Measurements from ENCODE around the gene SRM. TPM values are rescaled to one million over a fixed set of nuclear protein-coding genes. Genes with fewer than 3 reads are reported as not detected.

Gene SRM
- total and polyA plus RNA-seq, 2 of the 13 experiments (the other 11 are each of a cell fraction or from before 2014, with no cell fraction given), result 27.9 to 31.8 TPM

DNA sequence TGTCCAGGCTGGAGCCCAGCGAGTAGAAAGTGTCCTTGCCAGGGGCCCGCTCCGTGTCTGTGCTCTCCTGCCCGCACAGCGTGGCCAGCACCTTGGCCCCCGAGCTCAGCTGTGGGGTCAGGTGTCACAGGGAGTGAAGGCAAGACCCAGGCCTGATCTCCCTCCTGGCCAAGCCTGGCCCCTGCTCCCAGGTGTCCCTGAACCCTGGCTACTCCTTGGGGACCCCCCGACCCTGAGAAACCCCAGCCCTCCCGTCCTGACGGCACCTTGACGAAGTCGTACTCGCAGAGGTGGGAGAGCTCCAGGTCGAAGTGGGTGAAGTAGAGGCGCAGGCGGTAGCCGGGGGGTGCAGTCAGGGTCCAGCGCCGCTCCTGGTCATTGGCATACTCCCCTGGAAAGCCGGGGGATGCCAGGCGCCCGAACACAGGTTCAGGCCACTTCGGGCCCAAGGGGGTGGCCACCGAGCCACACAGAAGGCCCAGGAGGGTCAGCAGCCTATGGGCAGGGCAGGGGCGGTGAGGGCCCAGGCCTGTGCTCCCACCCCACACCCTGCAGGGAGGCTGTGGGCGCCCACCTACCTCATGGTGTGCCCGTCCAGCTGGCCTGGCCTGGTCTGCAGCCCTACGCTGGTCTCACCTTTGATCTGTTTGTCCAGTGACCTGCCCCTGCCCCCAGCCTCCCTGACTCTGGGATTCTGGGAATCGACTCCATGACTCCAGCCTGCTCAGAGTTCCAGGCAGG lies 13.0 kb downstream of the SRM start, which contains the start of gene MASP2 (continued):
- TF ChIP-seq AHDC1 (CRISPR knock-in tag; IDR thresholded peaks at IDR 0.05; ENCODE audit: borderline replicate concordance), result 0 out of 2 replicates have a peak, but pooled peaks have one; percentile 11
- no peak for TF ChIP-seq ASH2L (IDR thresholded peaks at IDR 0.05; ENCODE audit: insufficient read length, low read depth, low read length)
- peak; percentile 78 for TF ChIP-seq POLR2AphosphoS5 (IDR thresholded peaks at IDR 0.05; ENCODE audit: low read depth, low read length)
- no peak for TF ChIP-seq ZNF205 (CRISPR knock-in tag; IDR thresholded peaks at IDR 0.05)
- TF ChIP-seq TSC22D2 (CRISPR knock-in tag; IDR thresholded peaks at IDR 0.05; ENCODE audit: borderline replicate concordance), result no peak
- TF ChIP-seq, protein P1, sequence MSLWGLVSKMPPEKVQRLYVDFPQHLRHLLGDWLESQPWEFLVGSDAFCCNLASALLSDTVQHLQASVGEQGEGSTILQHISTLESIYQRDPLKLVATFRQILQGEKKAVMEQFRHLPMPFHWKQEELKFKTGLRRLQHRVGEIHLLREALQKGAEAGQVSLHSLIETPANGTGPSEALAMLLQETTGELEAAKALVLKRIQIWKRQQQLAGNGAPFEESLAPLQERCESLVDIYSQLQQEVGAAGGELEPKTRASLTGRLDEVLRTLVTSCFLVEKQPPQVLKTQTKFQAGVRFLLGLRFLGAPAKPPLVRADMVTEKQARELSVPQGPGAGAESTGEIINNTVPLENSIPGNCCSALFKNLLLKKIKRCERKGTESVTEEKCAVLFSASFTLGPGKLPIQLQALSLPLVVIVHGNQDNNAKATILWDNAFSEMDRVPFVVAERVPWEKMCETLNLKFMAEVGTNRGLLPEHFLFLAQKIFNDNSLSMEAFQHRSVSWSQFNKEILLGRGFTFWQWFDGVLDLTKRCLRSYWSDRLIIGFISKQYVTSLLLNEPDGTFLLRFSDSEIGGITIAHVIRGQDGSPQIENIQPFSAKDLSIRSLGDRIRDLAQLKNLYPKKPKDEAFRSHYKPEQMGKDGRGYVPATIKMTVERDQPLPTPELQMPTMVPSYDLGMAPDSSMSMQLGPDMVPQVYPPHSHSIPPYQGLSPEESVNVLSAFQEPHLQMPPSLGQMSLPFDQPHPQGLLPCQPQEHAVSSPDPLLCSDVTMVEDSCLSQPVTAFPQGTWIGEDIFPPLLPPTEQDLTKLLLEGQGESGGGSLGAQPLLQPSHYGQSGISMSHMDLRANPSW (CRISPR knock-in tag; IDR thresholded peaks at IDR 0.05; ENCODE audit: borderline replicate concordance), result no peak
- no peak for TF ChIP-seq MAFG (CRISPR knock-in tag; IDR thresholded peaks at IDR 0.05)
- 0 out of 2 replicates have a peak, but pooled peaks have one; percentile 19 for TF ChIP-seq ZNF547 (CRISPR knock-in tag; IDR thresholded peaks at IDR 0.05)
- no peak for TF ChIP-seq ELF1 (CRISPR knock-in tag; IDR thresholded peaks at IDR 0.05)
- no peak for TF ChIP-seq ATRX (CRISPR knock-in tag; IDR thresholded peaks at IDR 0.05; ENCODE audit: borderline replicate concordance)
- no peak for TF ChIP-seq MXI1 (IDR thresholded peaks at IDR 0.05; ENCODE audit: borderline replicate concordance, low read depth, low read length)
- no peak for TF ChIP-seq ZKSCAN5 (CRISPR knock-in tag; IDR thresholded peaks at IDR 0.05)
- TF ChIP-seq ZNF121 (CRISPR knock-in tag; IDR thresholded peaks at IDR 0.05), result no peak
- TF ChIP-seq ZBTB49 (CRISPR knock-in tag; IDR thresholded peaks at IDR 0.05; ENCODE audit: borderline replicate concordance), result no peak
- no peak for TF ChIP-seq ZNF329 (CRISPR knock-in tag; IDR thresholded peaks at IDR 0.05; ENCODE audit: low read depth)
- no peak for TF ChIP-seq ATF2 (CRISPR knock-in tag; IDR thresholded peaks at IDR 0.05)
- no peak for TF ChIP-seq ZNF577 (CRISPR knock-in tag; IDR thresholded peaks at IDR 0.05; ENCODE audit: borderline replicate concordance, low read depth)
